Brain microvascular endothelial cell (primary cell): ENCODE measurements around the gene DCST1.

Experiments used
- DNase-seq: peaks from one replicate; pipeline ENCODE4 v3.0.0-alpha.2; 2020
- H3K27ac ChIP-seq: fragments of 250-450 bp; sonication (Bioruptor Pico); 2 replicates; pipeline ENCODE4 v1.5.1; 2020; ENCODE audit warnings: mild to moderate bottlenecking, moderate library complexity
- H3K27me3 ChIP-seq: fragments of 250-450 bp; sonication (Bioruptor Pico); replicated peaks from 2 replicates; pipeline ENCODE4 v1.5.1; 2020; ENCODE audit warnings: mild to moderate bottlenecking
- H3K36me3 ChIP-seq: fragments of 250-450 bp; sonication (Bioruptor Pico); replicated peaks from 2 replicates; pipeline ENCODE4 v1.5.1; 2020; ENCODE audit warnings: mild to moderate bottlenecking
- H3K4me3 ChIP-seq: 2 replicates; pipeline ENCODE4 v1.5.1; 2011; ENCODE audit warnings: low read depth, mild to moderate bottlenecking, control low read depth, low read length, moderate library complexity
- in situ Hi-C: cut with HindIII; loops from 2 replicates; pipeline ENCODE4 v1.10.0; 2017; ENCODE audit warnings: low sequenced_read_pairs, low pct_ligation_motif_present
- TF ChIP-seq, protein P1 (sequence below): IDR thresholded peaks from 2 replicates; pipeline ENCODE4 v1.5.1; 2011; ENCODE audit warnings: low read depth, mild to moderate bottlenecking, moderate library complexity, low read length, control low read depth, inconsistent platforms; ENCODE audit errors: missing control alignments

The DCST1 gene

DNA sequence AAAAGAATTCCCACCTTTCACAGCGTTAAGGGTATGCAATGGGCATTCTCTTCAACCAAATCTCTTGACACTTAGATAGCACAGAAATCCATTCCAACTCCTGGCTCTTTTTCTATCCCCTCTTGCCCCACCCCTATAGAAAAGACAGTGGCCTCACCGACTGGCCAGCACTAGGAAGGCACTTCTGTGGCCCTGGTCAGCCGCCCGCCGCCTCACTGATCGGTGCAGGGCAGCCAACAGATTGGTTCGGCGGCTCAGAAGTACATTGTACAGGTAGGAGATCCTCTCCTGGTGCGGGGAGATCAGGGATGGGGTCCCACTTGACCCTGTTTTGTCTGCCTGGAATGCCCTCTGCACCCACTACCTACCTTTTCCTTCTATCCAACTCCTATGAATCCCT is 9.3 kb upstream of the DCST1 start:
- H3K36me3 ChIP-seq: no peaks in the 10 kb centered on the region
- TF ChIP-seq, protein P1, sequence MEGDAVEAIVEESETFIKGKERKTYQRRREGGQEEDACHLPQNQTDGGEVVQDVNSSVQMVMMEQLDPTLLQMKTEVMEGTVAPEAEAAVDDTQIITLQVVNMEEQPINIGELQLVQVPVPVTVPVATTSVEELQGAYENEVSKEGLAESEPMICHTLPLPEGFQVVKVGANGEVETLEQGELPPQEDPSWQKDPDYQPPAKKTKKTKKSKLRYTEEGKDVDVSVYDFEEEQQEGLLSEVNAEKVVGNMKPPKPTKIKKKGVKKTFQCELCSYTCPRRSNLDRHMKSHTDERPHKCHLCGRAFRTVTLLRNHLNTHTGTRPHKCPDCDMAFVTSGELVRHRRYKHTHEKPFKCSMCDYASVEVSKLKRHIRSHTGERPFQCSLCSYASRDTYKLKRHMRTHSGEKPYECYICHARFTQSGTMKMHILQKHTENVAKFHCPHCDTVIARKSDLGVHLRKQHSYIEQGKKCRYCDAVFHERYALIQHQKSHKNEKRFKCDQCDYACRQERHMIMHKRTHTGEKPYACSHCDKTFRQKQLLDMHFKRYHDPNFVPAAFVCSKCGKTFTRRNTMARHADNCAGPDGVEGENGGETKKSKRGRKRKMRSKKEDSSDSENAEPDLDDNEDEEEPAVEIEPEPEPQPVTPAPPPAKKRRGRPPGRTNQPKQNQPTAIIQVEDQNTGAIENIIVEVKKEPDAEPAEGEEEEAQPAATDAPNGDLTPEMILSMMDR: no peak
- H3K27ac ChIP-seq: no peak overlapping the region
- in situ Hi-C loops: no loop called here
- DNase-seq: no peak
- H3K4me3 ChIP-seq: no peak overlapping the region
- H3K27me3 ChIP-seq: no peaks in the 10 kb centered on the region

- no peak overlapping the region for H3K4me3 ChIP-seq
- DNase-seq: no peak
- in situ Hi-C loops: no loop called here
- H3K27ac ChIP-seq: no peak overlapping the region
- H3K27me3 ChIP-seq: no peaks in the 10 kb centered on the region
- H3K36me3 ChIP-seq: no peaks in the 10 kb centered on the region
- TF ChIP-seq, protein P1: no peak
These were observed 7.5 kb upstream of the DCST1 start for GRCh38 chr1:155026154-155026553.

DNA sequence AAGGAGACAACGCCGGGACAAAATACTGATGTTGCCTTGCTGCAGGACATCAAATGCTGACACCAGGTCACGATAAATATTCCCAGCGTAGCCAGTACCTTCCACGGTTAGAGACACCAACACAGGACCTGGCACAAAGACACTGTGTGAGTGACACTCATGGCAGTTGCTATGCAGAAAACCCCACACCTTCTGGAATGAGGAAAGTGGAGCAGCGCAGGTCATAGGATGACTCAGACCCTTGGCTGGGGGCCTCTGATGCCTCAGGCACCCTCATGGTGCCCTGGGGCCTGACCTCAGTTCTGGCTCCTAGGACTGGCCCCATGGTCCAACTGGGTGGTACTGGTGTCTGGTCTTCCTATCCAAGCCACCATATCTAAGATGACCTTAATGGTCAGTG is 7.0 kb upstream of the DCST1 start:
- Histone ChIP-seq H3K36me3 (no peaks in the 10 kb centered on the region), H3K4me3 (no peak overlapping the region), H3K27ac (no peak overlapping the region), H3K27me3 (no peaks in the 10 kb centered on the region)
- in situ Hi-C loops: no loop called here
- TF ChIP-seq, protein P1: no peak
- no peak for DNase-seq

DNA sequence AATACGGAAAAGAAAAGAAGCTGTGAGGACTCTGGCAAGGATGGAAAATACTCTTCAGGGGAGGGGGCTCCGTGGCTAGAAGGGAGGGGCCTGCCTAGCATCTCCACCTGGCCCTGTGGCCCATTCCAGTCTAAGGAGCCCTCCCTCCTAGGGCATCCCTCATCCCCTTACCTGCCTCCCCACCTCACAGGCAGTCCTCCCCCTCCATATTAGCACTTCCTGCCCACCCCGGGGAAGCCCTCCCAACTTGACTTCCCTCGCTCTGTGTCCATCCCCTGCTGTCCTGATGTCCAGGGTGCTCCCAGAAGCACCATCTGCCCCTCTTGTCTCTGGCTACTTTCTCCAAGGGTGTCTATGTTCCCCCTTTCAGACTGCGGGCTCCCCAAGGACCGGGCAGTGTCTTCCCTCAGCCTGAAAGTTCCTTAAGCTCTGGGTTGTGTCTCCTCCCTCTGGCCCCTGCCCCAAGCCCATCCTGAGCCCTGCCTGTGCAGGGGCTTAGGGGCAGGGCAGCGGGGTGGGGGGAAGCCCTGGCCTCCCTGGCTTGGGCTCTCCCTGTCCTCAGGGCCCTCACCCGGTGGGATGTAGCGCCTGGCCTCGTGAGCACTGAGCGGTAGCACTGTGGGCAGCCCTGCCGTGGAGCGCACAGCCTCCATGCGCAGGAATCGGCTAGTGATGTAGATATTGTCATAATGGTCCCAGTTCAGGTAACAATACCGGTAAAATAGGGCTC is 3.9 kb upstream of the DCST1 start:
- no peak overlapping the region for H3K4me3 ChIP-seq
- H3K27me3 ChIP-seq: no peaks in the 10 kb centered on the region
- TF ChIP-seq, protein P1: no peak
- in situ Hi-C loops: no loop called here
- no peaks in the 10 kb centered on the region for H3K36me3 ChIP-seq
- DNase-seq: no peak
- no peak overlapping the region for H3K27ac ChIP-seq

GRCh38 chr1:155030243-155030795 is 3.3 kb upstream of the DCST1 start:
- no peak for DNase-seq
- Histone ChIP-seq H3K27ac (no peak overlapping the region), H3K27me3 (no peaks in the 10 kb centered on the region), H3K4me3 (no peak overlapping the region), H3K36me3 (no peaks in the 10 kb centered on the region)
- TF ChIP-seq, protein P1: no peak
- in situ Hi-C loops: no loop called here

GRCh38 chr1:155030899-155031298 is 2.7 kb upstream of the DCST1 start:
- DNase-seq: no peak
- TF ChIP-seq, protein P1: no peak
- no peak overlapping the region for H3K4me3 ChIP-seq
- H3K27ac ChIP-seq: no peak overlapping the region
- in situ Hi-C loops: no loop called here
- no peaks in the 10 kb centered on the region for H3K27me3 ChIP-seq
- no peaks in the 10 kb centered on the region for H3K36me3 ChIP-seq
